SK-N-SH (cell line): ENCODE measurements around the gene PTK6. TPM values are rescaled to one million over a fixed set of nuclear protein-coding genes. Genes with fewer than 3 reads are reported as not detected.

Source experiments
- CTCF ChIA-PET: fragments of 300-600, 350-600 bp; formaldehyde crosslinking; extraction: SDS; loops from one replicate; lab custom pipeline; 2021; lab: Yijun Ruan, JAX
- POLR2A ChIA-PET: fragments of 350-600 bp; sonication (Branson Sonifier 250); formaldehyde crosslinking; extraction: SDS; loops from one replicate; lab custom pipeline; 2020; ENCODE audit warnings: antibody characterized with exemption, inconsistent platforms; lab: Yijun Ruan, JAX
- DNase-seq: peaks from one replicate; pipeline ENCODE4 v3.0.0; 2012
- H2AFZ ChIP-seq: fragments of 200-600 bp; sonication (generic); 2 replicates; pipeline ENCODE4 v1.8.1; 2016; ENCODE audit warnings: antibody characterized with exemption, mild to moderate bottlenecking, low read depth
- H3F3A ChIP-seq: fragments of 200-600 bp; sonication (generic); replicated peaks from 2 replicates; pipeline ENCODE3; 2016; ENCODE audit warnings: antibody characterized with exemption, mild to moderate bottlenecking; ENCODE audit not compliant: insufficient read depth
- H3K27ac ChIP-seq, 2 experiments: fragments of 200-500 bp in 1 of 2; fragments of 200-600 bp in 1 of 2; sonication (Bioruptor generic) in 1 of 2; sonication (generic), shearing (Covaris generic) in 1 of 2; 2 replicates each; pipeline versions ENCODE4 v1.5.1 to v1.6.1; 2014 to 2016; ENCODE audit warnings: low read depth in 2 of 2, inconsistent platforms in 1 of 2, low read length in 1 of 2, mild to moderate bottlenecking in 1 of 2, mixed read lengths in 1 of 2
- H3K27me3 ChIP-seq: fragments of 200-600 bp; sonication (generic), shearing (Covaris generic); 2 replicates; pipeline ENCODE4 v1.6.1; 2016; ENCODE audit warnings: mixed run types; ENCODE audit not compliant: insufficient read depth
- H3K36me3 ChIP-seq, 2 experiments: fragments of 200-500 bp in 1 of 2; fragments of 200-600 bp in 1 of 2; sonication (Bioruptor generic) in 1 of 2; sonication (generic) in 1 of 2; replicated peaks in 1 of 2; 2 replicates each; pipeline versions ENCODE3 to v1.5.1; 2014 to 2016; ENCODE audit warnings: low read length in 1 of 2, mild to moderate bottlenecking in 1 of 2; ENCODE audit not compliant: insufficient read depth in 2 of 2, control insufficient read depth in 1 of 2
- H3K4me1 ChIP-seq, 2 experiments: fragments of 200-500 bp in 1 of 2; fragments of 200-600 bp in 1 of 2; sonication (Bioruptor generic) in 1 of 2; sonication (generic), shearing (Covaris generic) in 1 of 2; 2 replicates each; pipeline versions ENCODE4 v1.5.1 to v1.6.1; 2014 to 2016; ENCODE audit warnings: low read depth in 1 of 2, low read length in 1 of 2, mixed run types in 1 of 2; ENCODE audit not compliant: insufficient read depth in 2 of 2, control insufficient read depth in 1 of 2
- H3K4me2 ChIP-seq: fragments of 200-600 bp; sonication (generic), shearing (Covaris generic); 2 replicates; pipeline ENCODE4 v1.6.1; 2017; ENCODE audit warnings: mixed run types
- H3K4me3 ChIP-seq, 2 experiments: fragments of 200-500 bp in 1 of 2; fragments of 200-600 bp in 1 of 2; sonication (Bioruptor generic) in 1 of 2; sonication (generic), shearing (Covaris generic) in 1 of 2; 2 replicates each; pipeline versions ENCODE4 v1.5.1 to v1.8.1; 2014 to 2016; ENCODE audit warnings: low read depth in 2 of 2, inconsistent platforms in 1 of 2, low read length in 1 of 2, mild to moderate bottlenecking in 1 of 2, mixed read lengths in 1 of 2, moderate library complexity in 1 of 2
- H3K79me2 ChIP-seq: fragments of 200-600 bp; sonication (generic); 2 replicates; pipeline ENCODE4 v1.8.1; 2017; ENCODE audit warnings: mild to moderate bottlenecking; ENCODE audit not compliant: insufficient read depth
- H3K9ac ChIP-seq: fragments of 200-600 bp; sonication (generic); 2 replicates; pipeline ENCODE4 v1.6.1; 2017; ENCODE audit warnings: mixed run types
- H3K9me2 ChIP-seq: fragments of 200-600 bp; sonication (generic); 2 replicates; pipeline ENCODE4 v1.6.1; 2017; ENCODE audit warnings: mixed run types
- H3K9me3 ChIP-seq: fragments of 200-600 bp; sonication (generic); 2 replicates; pipeline ENCODE4 v1.6.1; 2017; ENCODE audit warnings: mixed run types, mild to moderate bottlenecking, moderate library complexity
- H4K20me1 ChIP-seq: fragments of 200-600 bp; sonication (generic); 2 replicates; pipeline ENCODE4 v1.6.1; 2017; ENCODE audit warnings: mild to moderate bottlenecking, mixed run types; ENCODE audit not compliant: insufficient read depth
- ELF1 ChIP-seq: IDR thresholded peaks from 2 replicates; pipeline ENCODE4 v1.4.0; 2012
- EZH2phosphoT487 ChIP-seq: fragments of 200-600 bp; sonication (generic); IDR thresholded peaks from 2 replicates; pipeline ENCODE4 v1.6.1; 2017; ENCODE audit warnings: low read depth, mixed run types, mild to moderate bottlenecking, antibody characterized with exemption, moderate library complexity, borderline replicate concordance
- FOSL2 ChIP-seq: IDR thresholded peaks from 2 replicates; pipeline ENCODE4 v1.4.0; 2012; ENCODE audit warnings: low read depth, mild to moderate bottlenecking, moderate library complexity, borderline replicate concordance
- FOXJ3 ChIP-seq: sonication (generic); formaldehyde crosslinking; IDR thresholded peaks from 2 replicates; pipeline ENCODE4 v1.5.1; 2020; ENCODE audit warnings: mild to moderate bottlenecking, missing genetic modification reagents
- FOXM1 ChIP-seq: IDR thresholded peaks from 2 replicates; pipeline ENCODE4 v1.4.0; 2012; ENCODE audit warnings: low read depth, mild to moderate bottlenecking
- GATA2 ChIP-seq: sonication (generic); formaldehyde crosslinking; IDR thresholded peaks from 2 replicates; pipeline ENCODE4 v1.5.0; 2020; ENCODE audit warnings: mild to moderate bottlenecking, missing genetic modification reagents
- IRF3 ChIP-seq: fragments of 150-350 bp; IDR thresholded peaks from 2 replicates; pipeline ENCODE4 v1.6.1; 2016; ENCODE audit warnings: mild to moderate bottlenecking, low read depth, low read length
- MEF2A ChIP-seq: IDR thresholded peaks from 2 replicates; pipeline ENCODE4 v1.4.0; 2012; ENCODE audit warnings: low read depth, borderline replicate concordance
- MXI1 ChIP-seq: IDR thresholded peaks from 2 replicates; pipeline ENCODE4 v1.6.1; 2012; ENCODE audit warnings: mild to moderate bottlenecking, low read depth, low read length, improper control_type of control experiment
- NRF1 ChIP-seq: IDR thresholded peaks from 2 replicates; pipeline ENCODE4 v1.6.1; 2012; ENCODE audit warnings: low read depth, mild to moderate bottlenecking, low read length
- PBX3 ChIP-seq: IDR thresholded peaks from 2 replicates; pipeline ENCODE4; 2012
- POLR2AphosphoS5 ChIP-seq: IDR thresholded peaks from 2 replicates; pipeline ENCODE4 v1.6.1; 2012; ENCODE audit warnings: low read depth, low read length
- REST ChIP-seq: IDR thresholded peaks from 2 replicates; pipeline ENCODE4 v1.6.1; 2012; ENCODE audit warnings: mild to moderate bottlenecking, low read depth, low read length, moderate library complexity
- RXRA ChIP-seq: IDR thresholded peaks from 2 replicates; pipeline ENCODE4 v1.4.0; 2012; ENCODE audit warnings: low read depth, mild to moderate bottlenecking, borderline replicate concordance
- SMC3 ChIP-seq: IDR thresholded peaks from 2 replicates; pipeline ENCODE4 v1.6.1; 2012; ENCODE audit warnings: low read depth, low read length, improper control_type of control experiment
- TEAD4 ChIP-seq: IDR thresholded peaks from 2 replicates; pipeline ENCODE4 v1.4.0; 2012; ENCODE audit warnings: mild to moderate bottlenecking, borderline replicate concordance; ENCODE audit not compliant: insufficient read depth
- USF2 ChIP-seq: fragments of 150-350 bp; IDR thresholded peaks from 2 replicates; pipeline ENCODE4 v1.6.1; 2017; ENCODE audit warnings: antibody characterized with exemption, low read length, low read depth, borderline replicate concordance
- ZBTB33 ChIP-seq: IDR thresholded peaks from 2 replicates; pipeline ENCODE4 v1.4.0; 2012; ENCODE audit warnings: low read depth, borderline replicate concordance
- WGBS: methylation state at CpG from one replicate; pipeline ENCODE4 v1.1.6; 2017; ENCODE audit warnings: low lambda C conversion rate; 5-methylcytosine and 5-hydroxymethylcytosine counted together
- polyA plus RNA-seq, 3 experiments: library from polyadenylated mRNA; depleted of rRNA; stranded (reverse); fragments of >200 nt; gene quantifications; 2 replicates each; pipeline ENCODE4 v1.2.3, GENCODE V29; 2012

The PTK6 gene
- polyA plus RNA-seq, 1 of the 3 experiments (the other 2 are of a cell fraction): 0.07 TPM

GRCh38 chr20:63565021-63565698 is 28.0 kb upstream of the PTK6 start:
- TF ChIP-seq MEF2A (no peak), USF2 (no peak), FOSL2 (no peak), TEAD4 (no peak), FOXJ3 (CRISPR knock-in tag) (no peak), NRF1 (no peak), REST (no peak), ELF1 (no peak), RXRA (no peak), EZH2phosphoT487 (no peak), PBX3 (no peak), IRF3 (no peak), POLR2AphosphoS5 (no peak), MXI1 (no peak), FOXM1 (no peak), ZBTB33 (no peak), GATA2 (CRISPR knock-in tag) (no peak), SMC3 (no peak)
- Histone ChIP-seq H3K4me2 (no peak overlapping the region), H4K20me1 (no peaks in the 10 kb centered on the region), H3K9me2 (no peaks in the 10 kb centered on the region), H3K36me3 (peaks cover 0 to 33% of the 10 kb centered on the region in 2 experiments), H3K27ac (no peak overlapping the region), H2AFZ (no peak overlapping the region), H3K4me1 (no peaks in the 10 kb centered on the region), H3K79me2 (no peaks in the 10 kb centered on the region), H3K27me3 (no peaks in the 10 kb centered on the region), H3K9ac (no peak overlapping the region), H3F3A (no peaks in the 10 kb centered on the region), H3K4me3 (no peak overlapping the region), H3K9me3 (no peaks in the 10 kb centered on the region)
- ChIA-PET POLR2A (no interaction called here), CTCF (interaction anchor here (3.6 kb wide), 1 partner anchor 27 kb away, joined by 12 read pairs; the partner anchor contains the start of gene PTK6)
- WGBS: 92% methylated on average over 30 of the region's 61 CpGs
- DNase-seq: no peak
